BLaER1 (cell line): ENCODE measurements around the gene FARSA.
A peak's percentile ranks its signal among the peaks of the same experiment; 100 is the strongest.

ENCODE experiments used
- H3K27ac ChIP-seq: shearing (Covaris generic); formaldehyde crosslinking; 2 replicates; pipeline ENCODE4 v1.8.1; 2022
- H3K27me3 ChIP-seq: shearing (Covaris generic); formaldehyde crosslinking; 2 replicates; pipeline ENCODE4 v1.8.1; 2022
- H3K36me3 ChIP-seq: shearing (Covaris generic); formaldehyde crosslinking; 2 replicates; pipeline ENCODE4 v1.8.1; 2022
- H3K4me1 ChIP-seq: shearing (Covaris generic); formaldehyde crosslinking; 2 replicates; pipeline ENCODE4 v1.8.1; 2022
- H3K4me2 ChIP-seq: shearing (Covaris generic); formaldehyde crosslinking; 2 replicates; pipeline ENCODE4 v1.8.1; 2022
- H3K4me3 ChIP-seq: shearing (Covaris generic); formaldehyde crosslinking; 2 replicates; pipeline ENCODE4 v1.8.1; 2022
- H3K9ac ChIP-seq: shearing (Covaris generic); formaldehyde crosslinking; 2 replicates; pipeline ENCODE4 v1.8.1; 2022
- H3K9me3 ChIP-seq: shearing (Covaris generic); formaldehyde crosslinking; 2 replicates; pipeline ENCODE4 v1.8.1; 2022
- H4K20me1 ChIP-seq: shearing (Covaris generic); formaldehyde crosslinking; 2 replicates; pipeline ENCODE4 v1.8.1; 2022
- Cebpa-rat ChIP-seq: shearing (Covaris generic); IDR thresholded peaks from 2 replicates; pipeline ENCODE4 v1.8.1; 2022

Gene FARSA

GRCh38 chr19:12937927-12938778, 4.6 kb upstream of the FARSA start, which contains the start of gene CALR:
CALR (plus strand) TSS chr19:12938609; CDS start chr19:12938680, 71 bp downstream.
- Histone ChIP-seq H3K4me3 (peak within 1 kb of the TSS; percentile 99), H3K4me1 (peaks cover 68% of the 10 kb centered on the region), H3K4me2 (peak within 1 kb of the TSS; percentile 95)

GRCh38 chr19:12937093-12937926, 3.8 kb upstream of the FARSA start:
- H3K9me3 ChIP-seq: no peaks in the 10 kb centered on the region
- peaks cover 64% of the 10 kb centered on the region for H3K4me1 ChIP-seq
- H3K36me3 ChIP-seq: peaks cover 32% of the 10 kb centered on the region
- peak; percentile 76 for TF ChIP-seq Cebpa-rat
- peak overlapping the region; percentile 99 for H3K4me3 ChIP-seq
- peaks cover 48% of the 10 kb centered on the region for H4K20me1 ChIP-seq
- peak overlapping the region; percentile 95 for H3K4me2 ChIP-seq
- H3K9ac ChIP-seq: peak overlapping the region; percentile 80
- no peaks in the 10 kb centered on the region for H3K27me3 ChIP-seq
- H3K27ac ChIP-seq: peak overlapping the region; percentile 98

More at GRCh38 chr19:12937927-12938778, 4.6 kb upstream of the FARSA start, which contains the start of gene CALR:
- TF ChIP-seq Cebpa-rat: no peak
- Histone ChIP-seq H3K27ac (peak within 1 kb of the TSS; percentile 98), H4K20me1 (peaks cover 48% of the 10 kb centered on the region), H3K27me3 (no peaks in the 10 kb centered on the region), H3K9ac (peak within 1 kb of the TSS; percentile 100), H3K9me3 (no peaks in the 10 kb centered on the region), H3K36me3 (peaks cover 41% of the 10 kb centered on the region)

- H3K4me3 ChIP-seq: peak overlapping the region; percentile 99; the same call in 1 of the 2 replicates
Measured at GRCh38 chr19:12936582-12936981, 3.1 kb upstream of the FARSA start.

GRCh38 chr19:12935071-12935470, 1.6 kb upstream of the FARSA start:
- H3K4me3 ChIP-seq: no peak overlapping the region
- peaks cover 52% of the 10 kb centered on the region for H3K4me1 ChIP-seq
- no peaks in the 10 kb centered on the region for H3K27me3 ChIP-seq
- no peaks in the 10 kb centered on the region for H3K9me3 ChIP-seq
- no peak overlapping the region for H3K4me2 ChIP-seq
- no peak overlapping the region for H3K9ac ChIP-seq
- H4K20me1 ChIP-seq: peaks cover 48% of the 10 kb centered on the region
- TF ChIP-seq Cebpa-rat: no peak
- H3K36me3 ChIP-seq: peaks cover 29% of the 10 kb centered on the region
- no peak overlapping the region for H3K27ac ChIP-seq

More at GRCh38 chr19:12936582-12936981, 3.1 kb upstream of the FARSA start:
- Histone ChIP-seq H3K27ac (peak overlapping the region; percentile 98), H3K4me2 (peak overlapping the region; percentile 95), H3K9ac (peak overlapping the region; percentile 80), H4K20me1 (peaks cover 48% of the 10 kb centered on the region), H3K4me1 (peaks cover 64% of the 10 kb centered on the region), H3K9me3 (no peaks in the 10 kb centered on the region), H3K27me3 (no peaks in the 10 kb centered on the region), H3K36me3 (peaks cover 29% of the 10 kb centered on the region)
- TF ChIP-seq Cebpa-rat: no peak

GRCh38 chr19:12932392-12933286, 872 bp downstream of the FARSA start:
- TF ChIP-seq Cebpa-rat: no peak
- Histone ChIP-seq H3K27me3 (no peaks in the 10 kb centered on the region), H3K4me3 (peak overlapping the region; percentile 96), H3K9me3 (no peaks in the 10 kb centered on the region), H3K4me2 (peak overlapping the region; percentile 100), H3K4me1 (peaks cover 42% of the 10 kb centered on the region), H3K36me3 (peaks cover 44% of the 10 kb centered on the region), H3K27ac (peak overlapping the region; percentile 92), H4K20me1 (peaks cover 39% of the 10 kb centered on the region), H3K9ac (peak overlapping the region; percentile 97)

GRCh38 chr19:12930002-12930645, 3.4 kb downstream of the FARSA start:
- peaks cover 69% of the 10 kb centered on the region for H3K36me3 ChIP-seq
- peaks cover 39% of the 10 kb centered on the region for H4K20me1 ChIP-seq
- no peak overlapping the region for H3K4me2 ChIP-seq
- H3K4me3 ChIP-seq: no peak overlapping the region
- no peaks in the 10 kb centered on the region for H3K9me3 ChIP-seq
- no peaks in the 10 kb centered on the region for H3K27me3 ChIP-seq
- no peak overlapping the region for H3K9ac ChIP-seq
- H3K4me1 ChIP-seq: peaks cover 23% of the 10 kb centered on the region
- TF ChIP-seq Cebpa-rat: no peak
- H3K27ac ChIP-seq: no peak overlapping the region

- Histone ChIP-seq H3K4me2 (no peak overlapping the region), H3K9me3 (no peaks in the 10 kb centered on the region), H3K4me3 (no peak overlapping the region), H3K9ac (no peak overlapping the region), H3K27ac (no peak overlapping the region), H4K20me1 (peaks cover 12% of the 10 kb centered on the region; the same call in 1 of the 2 replicates), H3K36me3 (peaks cover 88% of the 10 kb centered on the region), H3K4me1 (0 out of 2 replicates have a peak, but pooled peaks cover under 1% of the 10 kb centered on the region), H3K27me3 (no peaks in the 10 kb centered on the region)
- TF ChIP-seq Cebpa-rat: no peak
Measured at GRCh38 chr19:12924621-12925310, 8.7 kb downstream of the FARSA start.

- no peak overlapping the region for H3K4me3 ChIP-seq
- no peak overlapping the region for H3K9ac ChIP-seq
- no peaks in the 10 kb centered on the region for H3K27me3 ChIP-seq
- peaks cover 70% of the 10 kb centered on the region for H3K36me3 ChIP-seq
- TF ChIP-seq Cebpa-rat: no peak
- H3K9me3 ChIP-seq: no peaks in the 10 kb centered on the region
- no peak overlapping the region for H3K27ac ChIP-seq
- H3K4me1 ChIP-seq: peaks cover 15% of the 10 kb centered on the region; the same call in 1 of the 2 replicates
- H3K4me2 ChIP-seq: no peak overlapping the region
- H4K20me1 ChIP-seq: 0 out of 2 replicates have a peak, but pooled peaks cover 8% of the 10 kb centered on the region
Measured at GRCh38 chr19:12922959-12923358, 10.6 kb downstream of the FARSA start.
